Left ventricle myocardium inferior (tissue), 1 donor: Measurements from ENCODE around the gene ADGRA1. TPM values are rescaled to one million over a fixed set of nuclear protein-coding genes. Genes with fewer than 3 reads are reported as not detected.

Experiments
- DNase-seq: peaks from one replicate; pipeline ENCODE4 v3.0.0-alpha.2; 2020
- H3K27ac ChIP-seq: fragments of 200-600 bp; replicated peaks from 2 replicates; pipeline ENCODE4 v1.8.0; 2021
- H3K27me3 ChIP-seq: fragments of 200-600 bp; 2 replicates; pipeline ENCODE4 v1.8.0; 2021; ENCODE audit warnings: low read depth
- H3K36me3 ChIP-seq: fragments of 200-600 bp; 2 replicates; pipeline ENCODE4 v1.8.0; 2021
- H3K4me1 ChIP-seq: fragments of 200-600 bp; 2 replicates; pipeline ENCODE4 v1.8.0; 2021
- H3K4me3 ChIP-seq: fragments of 200-600 bp; 2 replicates; pipeline ENCODE4 v1.8.0; 2021; ENCODE audit warnings: mild to moderate bottlenecking, moderate library complexity
- H3K9me3 ChIP-seq: fragments of 200-600 bp; replicated peaks from 2 replicates; pipeline ENCODE4 v1.8.0; 2021
- intact Hi-C: fragments of 100-400 bp; cut with micrococcal nuclease; formaldehyde crosslinking; loops from one replicate; pipeline ENCODE4 v1.11.0; 2022
- total RNA-seq: library from RNA; stranded (reverse); fragmentation: NEBNext Ultra II Directional; extraction: Animal tissue kit (Norgen Biotek cat#: 25700); gene quantifications from one replicate; pipeline ENCODE4 v1.2.1, GENCODE V29; 2021
- TF ChIP-seq, protein P1 (sequence below): fragments of 200-600 bp; IDR thresholded peaks from 2 replicates; pipeline ENCODE4 v1.8.0; 2021; ENCODE audit warnings: antibody characterized with exemption, mild to moderate bottlenecking, borderline replicate concordance
- donor health status: DM: no; HTN: yes; CAD: no; lungs with severe emphysema.

The ADGRA1 gene
- total RNA-seq, 1 donor from 2014 or later, result not detected

DNA sequence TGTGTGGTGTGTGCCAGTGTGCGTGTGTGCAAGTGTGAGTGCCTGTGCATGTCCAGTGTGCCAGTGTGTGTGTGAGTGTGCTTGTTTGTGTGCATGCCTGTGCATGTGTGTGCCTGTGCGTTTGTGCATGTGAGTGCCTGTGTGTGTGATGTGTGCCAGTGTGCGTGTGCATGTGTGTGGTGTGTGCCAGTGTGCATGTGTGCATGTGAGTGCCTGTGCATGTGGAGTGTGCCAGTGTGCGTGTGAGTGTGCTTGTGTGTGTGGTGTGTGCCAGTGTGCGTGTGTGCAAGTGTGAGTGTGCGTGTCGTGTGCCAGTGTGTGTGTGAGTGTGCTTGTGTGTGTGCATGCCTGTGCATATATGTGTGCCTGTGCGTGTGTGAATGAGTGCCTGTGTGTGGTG lies 33.8 kb downstream of the ADGRA1 start:
- no peak overlapping the region for H3K27ac ChIP-seq
- peaks cover 44% of the 10 kb centered on the region for H3K27me3 ChIP-seq
- intact Hi-C loops, result no loop called here
- peaks cover 23% of the 10 kb centered on the region for H3K9me3 ChIP-seq
- H3K36me3 ChIP-seq, result no peaks in the 10 kb centered on the region
- no peak overlapping the region for H3K4me3 ChIP-seq
- TF ChIP-seq, protein P1, sequence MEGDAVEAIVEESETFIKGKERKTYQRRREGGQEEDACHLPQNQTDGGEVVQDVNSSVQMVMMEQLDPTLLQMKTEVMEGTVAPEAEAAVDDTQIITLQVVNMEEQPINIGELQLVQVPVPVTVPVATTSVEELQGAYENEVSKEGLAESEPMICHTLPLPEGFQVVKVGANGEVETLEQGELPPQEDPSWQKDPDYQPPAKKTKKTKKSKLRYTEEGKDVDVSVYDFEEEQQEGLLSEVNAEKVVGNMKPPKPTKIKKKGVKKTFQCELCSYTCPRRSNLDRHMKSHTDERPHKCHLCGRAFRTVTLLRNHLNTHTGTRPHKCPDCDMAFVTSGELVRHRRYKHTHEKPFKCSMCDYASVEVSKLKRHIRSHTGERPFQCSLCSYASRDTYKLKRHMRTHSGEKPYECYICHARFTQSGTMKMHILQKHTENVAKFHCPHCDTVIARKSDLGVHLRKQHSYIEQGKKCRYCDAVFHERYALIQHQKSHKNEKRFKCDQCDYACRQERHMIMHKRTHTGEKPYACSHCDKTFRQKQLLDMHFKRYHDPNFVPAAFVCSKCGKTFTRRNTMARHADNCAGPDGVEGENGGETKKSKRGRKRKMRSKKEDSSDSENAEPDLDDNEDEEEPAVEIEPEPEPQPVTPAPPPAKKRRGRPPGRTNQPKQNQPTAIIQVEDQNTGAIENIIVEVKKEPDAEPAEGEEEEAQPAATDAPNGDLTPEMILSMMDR, result no peak
- DNase-seq, result no peak
- H3K4me1 ChIP-seq, result peaks cover 4% of the 10 kb centered on the region

- DNase-seq, result no peak
- peaks cover 4% of the 10 kb centered on the region for H3K4me1 ChIP-seq
Observed at GRCh38 chr10:133122171-133122935, 34.6 kb downstream of the ADGRA1 start.

DNA sequence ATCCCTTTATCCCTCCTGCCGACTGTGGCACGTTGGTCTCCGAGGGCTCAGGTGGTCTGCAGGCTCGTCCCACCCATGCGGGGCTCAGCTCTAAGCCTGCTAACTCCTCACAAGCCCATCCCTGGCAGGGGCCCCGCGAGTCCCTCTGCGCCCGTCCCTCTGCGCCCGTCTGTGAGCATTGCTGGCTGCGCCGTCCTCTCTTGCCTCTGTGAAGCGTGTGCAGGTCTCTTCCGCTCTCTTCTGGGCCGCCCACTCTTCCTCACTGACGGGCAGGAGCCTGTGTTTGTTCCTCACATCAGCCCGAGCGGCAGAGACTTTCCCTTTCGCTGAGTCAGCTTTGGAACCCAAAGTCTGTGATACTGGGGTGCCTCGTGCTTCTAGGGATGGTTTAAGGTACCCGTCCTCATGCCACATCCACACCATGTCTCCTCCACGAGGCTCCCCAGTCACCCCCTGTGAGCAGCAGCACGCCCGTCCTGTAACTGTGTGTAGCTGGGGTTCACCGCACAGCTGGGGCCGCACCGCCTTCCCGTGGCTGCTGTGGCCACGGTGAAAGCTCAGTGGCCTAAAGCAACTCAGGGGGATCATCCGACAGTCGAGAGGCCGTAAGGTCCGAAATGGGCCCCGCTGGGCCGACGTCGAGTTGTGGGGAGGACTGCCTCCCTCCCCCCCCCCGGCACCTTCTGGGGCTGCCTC lies 35.5 kb downstream of the ADGRA1 start:
- intact Hi-C loops, result no loop called here
- Histone ChIP-seq H3K4me1 (peaks cover 4% of the 10 kb centered on the region), H3K4me3 (no peak overlapping the region), H3K27ac (no peak overlapping the region), H3K36me3 (no peaks in the 10 kb centered on the region), H3K9me3 (peaks cover 19% of the 10 kb centered on the region), H3K27me3 (peaks cover 46% of the 10 kb centered on the region)
- TF ChIP-seq, protein P1, result no peak
- DNase-seq, result no peak

More at GRCh38 chr10:133122171-133122935, 34.6 kb downstream of the ADGRA1 start:
- Histone ChIP-seq H3K4me3 (no peak overlapping the region), H3K27ac (no peak overlapping the region), H3K36me3 (no peaks in the 10 kb centered on the region), H3K9me3 (peaks cover 23% of the 10 kb centered on the region), H3K27me3 (peaks cover 48% of the 10 kb centered on the region)
- intact Hi-C loops, result no loop called here
- TF ChIP-seq, protein P1, result no peak

GRCh38 chr10:133123746-133124356 lies 36.1 kb downstream of the ADGRA1 start:
- Histone ChIP-seq H3K4me3 (no peak overlapping the region), H3K36me3 (no peaks in the 10 kb centered on the region), H3K9me3 (peaks cover 12% of the 10 kb centered on the region), H3K4me1 (peaks cover 4% of the 10 kb centered on the region), H3K27me3 (peaks cover 48% of the 10 kb centered on the region), H3K27ac (no peak overlapping the region)
- DNase-seq, result no peak
- TF ChIP-seq, protein P1, result no peak
- intact Hi-C loops, result no loop called here

DNA sequence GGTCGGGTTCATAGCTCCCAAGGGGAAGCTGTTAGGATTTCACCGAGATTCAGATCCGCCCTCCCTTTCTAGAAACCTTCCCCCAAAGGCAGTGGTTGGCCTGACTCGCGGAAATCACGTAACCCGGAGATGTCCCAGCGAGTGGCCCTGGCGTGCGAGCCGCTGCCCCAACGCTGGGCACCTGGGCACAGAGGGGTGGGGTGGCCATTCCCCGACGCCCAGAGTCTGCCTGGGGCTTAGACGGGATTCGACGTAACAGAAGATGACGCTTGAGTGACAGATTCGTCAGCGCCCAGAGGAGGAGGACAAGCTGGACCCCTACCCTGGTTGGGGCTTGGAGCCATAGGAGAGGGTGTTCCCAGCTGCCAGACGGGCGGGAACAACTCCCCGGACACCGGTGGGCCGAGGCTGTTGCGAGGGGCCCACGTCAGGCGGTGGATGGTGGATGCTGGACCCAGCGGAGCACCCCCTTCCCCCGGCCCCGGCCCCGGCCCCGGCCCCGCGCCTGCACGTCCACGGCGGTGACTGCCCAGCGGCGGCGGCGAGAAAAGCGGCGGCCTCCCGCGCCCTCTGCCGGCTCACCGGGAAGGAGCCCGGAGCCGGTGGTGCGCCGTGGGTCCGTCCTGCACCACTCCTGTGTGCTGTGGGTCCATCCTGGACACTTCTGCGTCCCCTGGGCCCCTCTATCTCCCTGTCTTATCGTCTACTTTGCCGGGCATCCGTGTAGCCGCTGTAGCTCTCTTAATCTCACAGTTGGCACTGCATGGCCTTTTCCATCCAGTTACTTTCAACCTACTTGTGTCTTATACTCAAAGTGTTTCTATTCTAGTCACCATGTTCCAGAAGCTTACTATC lies 36.9 kb downstream of the ADGRA1 start:
- Histone ChIP-seq H3K27me3 (peaks cover 53% of the 10 kb centered on the region), H3K4me1 (peaks cover 4% of the 10 kb centered on the region), H3K9me3 (peaks cover 5% of the 10 kb centered on the region), H3K36me3 (no peaks in the 10 kb centered on the region), H3K27ac (no peak overlapping the region), H3K4me3 (no peak overlapping the region)
- TF ChIP-seq, protein P1, result peak; percentile 68
- intact Hi-C loops, result no loop called here
- peak; percentile 35 for DNase-seq
